GM12891 (cell line): ENCODE results near the gene ADCY2.

Experiments used
- POLR2A ChIP-seq: IDR thresholded peaks from 2 replicates; pipeline ENCODE4 v1.6.1; 2011; ENCODE audit warnings: low read depth, low read length, control low read depth
- POLR2AphosphoS5 ChIP-seq: IDR thresholded peaks from 2 replicates; pipeline ENCODE4 v1.6.1; 2011; ENCODE audit warnings: low read depth, low read length, control low read depth
- SPI1 ChIP-seq: IDR thresholded peaks from 2 replicates; pipeline ENCODE4 v1.6.1; 2011; ENCODE audit warnings: low read depth, low read length, control low read depth
- TAF1 ChIP-seq: IDR thresholded peaks from 2 replicates; pipeline ENCODE4 v1.6.1; 2011; ENCODE audit warnings: low read depth, low read length, control low read depth

DNA sequence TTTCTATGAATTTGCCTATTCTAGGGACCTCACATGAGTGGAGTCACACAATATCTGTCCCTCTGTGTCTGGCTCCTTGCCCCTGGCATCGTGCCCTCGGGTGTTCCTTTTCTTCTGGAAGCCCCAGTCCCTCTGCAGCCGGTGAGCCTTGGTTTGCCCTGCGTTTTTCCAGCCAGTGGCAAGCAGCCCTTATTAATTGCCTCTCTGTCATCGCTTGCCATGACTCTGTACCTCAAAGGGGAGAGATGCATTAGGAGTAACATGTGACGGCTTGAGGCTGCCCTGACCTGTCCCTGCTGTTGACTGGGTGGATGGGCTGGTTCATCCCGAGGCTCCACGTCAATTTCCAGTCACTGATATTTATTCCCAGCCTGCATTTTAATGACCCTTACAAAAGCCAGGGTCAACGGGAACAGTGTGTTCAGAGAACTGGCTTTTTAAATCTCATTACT lies 367.7 kb downstream of the ADCY2 start:
- TF ChIP-seq POLR2A: no peak
- TF ChIP-seq POLR2AphosphoS5: no peak
- TF ChIP-seq TAF1: no peak
- TF ChIP-seq SPI1: no peak
